CD4-positive, alpha-beta T cell (primary cell): ENCODE data around the gene SYT3. TPM values are rescaled to one million over a fixed set of nuclear protein-coding genes. Genes with fewer than 3 reads are reported as not detected.
"Not testable (repeated sequence)": the region's sequence is repeated elsewhere in the genome, so short reads cannot be mapped to it uniquely, and the experiment has no call there.

Experiments
- ATAC-seq: fragments of 200-7000 bp; cut with Tn5 transposase; one replicate; pipeline ENCODE4 v1.10.0; 2022; ENCODE audit warnings: mild to moderate bottlenecking; ENCODE audit not compliant: poor library complexity
- CTCF ChIA-PET: fragments of 350-600 bp; sonication (Branson Sonifier 250); formaldehyde crosslinking; loops from one replicate; lab custom pipeline; 2021; ENCODE audit warnings: antibody characterized with exemption, inconsistent platforms; lab: Charles Lee
- POLR2A ChIA-PET: fragments of 350-600 bp; sonication (Branson Sonifier 250); formaldehyde crosslinking; loops from one replicate; lab custom pipeline; 2021; ENCODE audit warnings: antibody characterized with exemption, inconsistent platforms; lab: Charles Lee
- DNase-seq, 14 experiments: peaks; one replicate each; pipeline ENCODE4 v3.0.0-alpha.2; 2013 to 2020; ENCODE audit warnings: mixed read lengths in 2 of 14
- H3K27ac ChIP-seq, 2 donors: one replicate each; pipeline versions ENCODE4 v1.5.1 to v1.7.0; 2013; ENCODE audit warnings: low read length in 2 of 2, low read depth in 1 of 2, mild to moderate bottlenecking in 1 of 2
- H3K27me3 ChIP-seq, 2 experiments: 1 replicate in 1 of 2; 2 replicates in 1 of 2; pipeline versions ENCODE4 v1.6.1 to v1.7.0; 2013; ENCODE audit warnings: low read length in 2 of 2, control low read depth in 1 of 2, mild to moderate bottlenecking in 1 of 2, moderate library complexity in 1 of 2; ENCODE audit not compliant: insufficient read depth in 2 of 2, control insufficient read depth in 1 of 2
- H3K36me3 ChIP-seq: one replicate; pipeline ENCODE4 v1.6.1; 2013; ENCODE audit warnings: low read length, control low read depth; ENCODE audit not compliant: insufficient read depth
- H3K4me1 ChIP-seq: one replicate; pipeline ENCODE4 v1.6.1; 2013; ENCODE audit warnings: low read length, control low read depth; ENCODE audit not compliant: insufficient read depth
- H3K4me3 ChIP-seq: one replicate; pipeline ENCODE4 v1.5.1; 2013; ENCODE audit warnings: mild to moderate bottlenecking, low read length, moderate library complexity
- H3K9me3 ChIP-seq, 2 experiments: 1 replicate in 1 of 2; 2 replicates in 1 of 2; pipeline versions ENCODE4 v1.6.1 to v1.7.0; 2013; ENCODE audit warnings: low read length in 2 of 2, mild to moderate bottlenecking in 2 of 2, control low read depth in 1 of 2, moderate library complexity in 1 of 2; ENCODE audit not compliant: control insufficient read depth in 1 of 2, insufficient read depth in 1 of 2
- H3K27ac Mint-ChIP-seq: one replicate; pipeline ENCODE4 v1.8.0; 2020; ENCODE audit warnings: mixed read lengths
- H3K27me3 Mint-ChIP-seq: one replicate; pipeline ENCODE4 v1.8.0; 2021; ENCODE audit warnings: mixed read lengths
- H3K36me3 Mint-ChIP-seq: one replicate; pipeline ENCODE4 v1.8.0; 2021; ENCODE audit warnings: low read depth, mixed read lengths
- H3K4me1 Mint-ChIP-seq: one replicate; pipeline ENCODE4 v1.8.0; 2021; ENCODE audit warnings: low read depth, mixed read lengths
- H3K4me3 Mint-ChIP-seq: one replicate; pipeline ENCODE4 v1.8.0; 2020; ENCODE audit warnings: mild to moderate bottlenecking, mixed read lengths
- H3K9me3 Mint-ChIP-seq: one replicate; pipeline ENCODE4 v1.8.0; 2020; ENCODE audit warnings: mixed read lengths
- CTCF ChIP-seq: fragments of 200-600 bp; IDR thresholded peaks from one replicate; pipeline ENCODE4 v1.8.0; 2022; ENCODE audit warnings: antibody characterized with exemption, mild to moderate bottlenecking
- intact Hi-C, 2 experiments: fragments of 100-400 bp; cut with DNase I in 1 of 2; cut with micrococcal nuclease in 1 of 2; formaldehyde crosslinking; loops; one replicate each; pipeline versions ENCODE4 v1.15.1 to v1.9.0; 2023 to 2025; cut with DNase I, micrococcal nuclease
- total RNA-seq, 174 experiments: library from RNA in 2 of 174; stranded (reverse) in 2 of 174; gene quantifications; one replicate each; pipeline ENCODE4 v1.2.3 and lab custom pipeline; 2021 to 2026

SYT3 gene
- total RNA-seq, 2 experiments from 2014 or later: not detected

GRCh38 chr19:50599427-50599826 lies 40.3 kb downstream of the SYT3 start:
- no peak for TF ChIP-seq CTCF
- ATAC-seq: no peak
- Mint-ChIP-seq H3K4me3 (no peak overlapping the region), H3K27me3 (peaks cover 62% of the 10 kb centered on the region), H3K9me3 (no peaks in the 10 kb centered on the region), H3K27ac (no peak overlapping the region), H3K36me3 (no peaks in the 10 kb centered on the region), H3K4me1 (no peaks in the 10 kb centered on the region)
- ChIA-PET CTCF (no interaction called here), POLR2A (no interaction called here)
- no peaks in the 10 kb centered on the region for H3K4me1 ChIP-seq
- no peaks in the 10 kb centered on the region for H3K9me3 ChIP-seq
- peaks cover 12 to 18% of the 10 kb centered on the region in 2 experiments for H3K27me3 ChIP-seq
- no peak overlapping the region for H3K4me3 ChIP-seq
- H3K27ac ChIP-seq: no peak overlapping the region
- intact Hi-C loops: no loop called here
- H3K36me3 ChIP-seq: no peaks in the 10 kb centered on the region
- DNase-seq: no peak

- peaks cover 34% of the 10 kb centered on the region for H3K27me3 Mint-ChIP-seq
Observed at GRCh38 chr19:50590191-50590590, 49.5 kb downstream of the SYT3 start.

GRCh38 chr19:50581795-50582660 lies 57.7 kb downstream of the SYT3 start:
- intact Hi-C loops, H3K4me3 Mint-ChIP-seq, H3K4me1 Mint-ChIP-seq, DNase-seq, CTCF ChIA-PET, H3K27ac Mint-ChIP-seq, H3K27ac ChIP-seq, H3K4me1 ChIP-seq, H3K9me3 Mint-ChIP-seq, POLR2A ChIA-PET, H3K36me3 Mint-ChIP-seq, H3K4me3 ChIP-seq, ATAC-seq, H3K36me3 ChIP-seq, H3K9me3 ChIP-seq, H3K27me3 ChIP-seq: not testable (repeated sequence)
- H3K27me3 Mint-ChIP-seq: peaks cover 42% of the 10 kb centered on the region

More at GRCh38 chr19:50590191-50590590, 49.5 kb downstream of the SYT3 start:
- ATAC-seq (no peak), DNase-seq (no peak)
- Histone ChIP-seq H3K27ac (no peak overlapping the region), H3K27me3 (peaks cover 0 to 5% of the 10 kb centered on the region in 2 experiments), H3K9me3 (no peaks in the 10 kb centered on the region), H3K36me3 (no peaks in the 10 kb centered on the region), H3K4me1 (no peaks in the 10 kb centered on the region), H3K4me3 (no peak overlapping the region)
- Mint-ChIP-seq H3K4me3 (no peak overlapping the region), H3K27ac (no peak overlapping the region), H3K4me1 (no peaks in the 10 kb centered on the region), H3K36me3 (no peaks in the 10 kb centered on the region), H3K9me3 (no peaks in the 10 kb centered on the region)
- intact Hi-C loops: no loop called here
- no peak for TF ChIP-seq CTCF
- CTCF ChIA-PET: no interaction called here
- POLR2A ChIA-PET: no interaction called here
